ENCODE measurements around the gene LGALS7B.
A peak's percentile ranks its signal among the peaks of the same experiment; 100 is the strongest.
"Not testable (repeated sequence)": the region's sequence is repeated elsewhere in the genome, so short reads cannot be mapped to it uniquely, and the experiment has no call there.

The LGALS7B gene

GRCh38 chr19:38803543-38803942 is 14.5 kb downstream of the LGALS7B start:
- H3K4me3 ChIP-seq (ENCODE audit: severe bottlenecking): no peak overlapping the region
- H3K36me3 ChIP-seq (ENCODE audit: low read depth): no peaks in the 10 kb centered on the region
- no peak for DNase-seq (ENCODE audit: low spot score)
- ATAC-seq (ENCODE audit: low read depth): no peak
- peaks cover 22% of the 10 kb centered on the region for H3K4me1 ChIP-seq (ENCODE audit: insufficient read depth, poor library complexity, severe bottlenecking)
- no peaks in the 10 kb centered on the region for H3K9me3 ChIP-seq (ENCODE audit: severe bottlenecking)
- H3K27ac ChIP-seq (ENCODE audit: poor library complexity, severe bottlenecking): no peak overlapping the region
- no peaks in the 10 kb centered on the region for H3K27me3 ChIP-seq (ENCODE audit: insufficient read depth, poor library complexity, severe bottlenecking)
- no peak for TF ChIP-seq CTCF (IDR thresholded peaks at IDR 0.05; ENCODE audit: poor library complexity, severe bottlenecking)

- ATAC-seq (ENCODE audit: low read depth) (0 out of 3 replicates have a peak, but pooled peaks have one; percentile 35), DNase-seq (ENCODE audit: low spot score) (no peak)
- H3K27me3 ChIP-seq (ENCODE audit: insufficient read depth, poor library complexity, severe bottlenecking): no peaks in the 10 kb centered on the region
- H3K9me3 ChIP-seq (ENCODE audit: severe bottlenecking): no peaks in the 10 kb centered on the region
- H3K27ac ChIP-seq (ENCODE audit: poor library complexity, severe bottlenecking): peak overlapping the region; percentile 12
- peaks cover 10% of the 10 kb centered on the region for H3K4me1 ChIP-seq (ENCODE audit: insufficient read depth, poor library complexity, severe bottlenecking)
- H3K4me3 ChIP-seq (ENCODE audit: severe bottlenecking): no peak overlapping the region
- H3K36me3 ChIP-seq (ENCODE audit: low read depth): no peaks in the 10 kb centered on the region
- no peak for TF ChIP-seq CTCF (IDR thresholded peaks at IDR 0.05; ENCODE audit: poor library complexity, severe bottlenecking)
Measured at GRCh38 chr19:38805180-38805579, 16.2 kb downstream of the LGALS7B start.

GRCh38 chr19:38806371-38806770 is 17.4 kb downstream of the LGALS7B start:
- no peaks in the 10 kb centered on the region for H3K27me3 ChIP-seq (ENCODE audit: insufficient read depth, poor library complexity, severe bottlenecking)
- ATAC-seq (ENCODE audit: low read depth) (no peak), DNase-seq (ENCODE audit: low spot score) (no peak)
- no peaks in the 10 kb centered on the region for H3K36me3 ChIP-seq (ENCODE audit: low read depth)
- H3K4me1 ChIP-seq (ENCODE audit: insufficient read depth, poor library complexity, severe bottlenecking): peaks cover 9% of the 10 kb centered on the region
- H3K9me3 ChIP-seq (ENCODE audit: severe bottlenecking): no peaks in the 10 kb centered on the region
- H3K27ac ChIP-seq (ENCODE audit: poor library complexity, severe bottlenecking): no peak overlapping the region
- TF ChIP-seq CTCF (IDR thresholded peaks at IDR 0.05; ENCODE audit: poor library complexity, severe bottlenecking): no peak
- no peak overlapping the region for H3K4me3 ChIP-seq (ENCODE audit: severe bottlenecking)

GRCh38 chr19:38807374-38808098 is 18.5 kb downstream of the LGALS7B start:
- H3K9me3 ChIP-seq (ENCODE audit: severe bottlenecking); H3K27me3 ChIP-seq (ENCODE audit: insufficient read depth, poor library complexity, severe bottlenecking); ATAC-seq (ENCODE audit: low read depth); H3K4me3 ChIP-seq (ENCODE audit: severe bottlenecking); H3K4me1 ChIP-seq (ENCODE audit: insufficient read depth, poor library complexity, severe bottlenecking); DNase-seq (ENCODE audit: low spot score); H3K36me3 ChIP-seq (ENCODE audit: low read depth): not testable (repeated sequence)
- H3K27ac ChIP-seq (ENCODE audit: poor library complexity, severe bottlenecking): peak overlapping the region; percentile 36

GRCh38 chr19:38808741-38809140 is 19.7 kb downstream of the LGALS7B start:
- ATAC-seq (ENCODE audit: low read depth) (no peak), DNase-seq (ENCODE audit: low spot score) (no peak)
- H3K27me3 ChIP-seq (ENCODE audit: insufficient read depth, poor library complexity, severe bottlenecking): no peaks in the 10 kb centered on the region
- TF ChIP-seq CTCF (IDR thresholded peaks at IDR 0.05; ENCODE audit: poor library complexity, severe bottlenecking): no peak
- H3K27ac ChIP-seq (ENCODE audit: poor library complexity, severe bottlenecking): no peak overlapping the region
- H3K4me3 ChIP-seq (ENCODE audit: severe bottlenecking): no peak overlapping the region
- peaks cover 9% of the 10 kb centered on the region for H3K4me1 ChIP-seq (ENCODE audit: insufficient read depth, poor library complexity, severe bottlenecking)
- H3K9me3 ChIP-seq (ENCODE audit: severe bottlenecking): no peaks in the 10 kb centered on the region
- H3K36me3 ChIP-seq (ENCODE audit: low read depth): no peaks in the 10 kb centered on the region
